ENCODE measurements around the gene WASHC2C.
"Not testable (repeated sequence)": the region's sequence is repeated elsewhere in the genome, so short reads cannot be mapped to it uniquely, and the experiment has no call there.

Gene WASHC2C

GRCh38 chr10:45726703-45727420 lies at the start of gene WASHC2C:
Gene WASHC2C, plus strand, starts transcription at chr10:45727266. Its CDS starts 52 bp downstream, at chr10:45727318.
- peak; percentile 95 to 97 (median 95) for DNase-seq (ENCODE audit: low read depth in 3 of 3, low spot score in 1 of 3)

GRCh38 chr10:45678467-45678866 lies 48.6 kb upstream of the WASHC2C start:
- not testable (repeated sequence) for DNase-seq (ENCODE audit: low read depth in 3 of 3, low spot score in 1 of 3)

- DNase-seq (ENCODE audit: low read depth in 3 of 3, low spot score in 1 of 3): not testable (repeated sequence)
These were observed 16.8 kb upstream of the WASHC2C start for GRCh38 chr10:45710200-45710796.

- DNase-seq (ENCODE audit: low read depth in 3 of 3, low spot score in 1 of 3): not testable (repeated sequence)
These were observed 15.8 kb upstream of the WASHC2C start for GRCh38 chr10:45711223-45711622.

- not testable (repeated sequence) for DNase-seq (ENCODE audit: low read depth in 3 of 3, low spot score in 1 of 3)
These were observed 10.0 kb upstream of the WASHC2C start for GRCh38 chr10:45717053-45717452.

GRCh38 chr10:45717642-45718041 lies 9.4 kb upstream of the WASHC2C start:
- not testable (repeated sequence) for DNase-seq (ENCODE audit: low read depth in 3 of 3, low spot score in 1 of 3)

- not testable (repeated sequence) for DNase-seq (ENCODE audit: low read depth in 3 of 3, low spot score in 1 of 3)
These were observed 5.6 kb upstream of the WASHC2C start for GRCh38 chr10:45721503-45721902.

- not testable (repeated sequence) for DNase-seq (ENCODE audit: low read depth in 3 of 3, low spot score in 1 of 3)
These were observed 3.2 kb upstream of the WASHC2C start for GRCh38 chr10:45723851-45724250.

GRCh38 chr10:45727421-45727965 lies 427 bp downstream of the WASHC2C start:
- DNase-seq (ENCODE audit: low read depth in 3 of 3, low spot score in 1 of 3): not testable (repeated sequence)

- DNase-seq (ENCODE audit: low read depth in 3 of 3, low spot score in 1 of 3): not testable (repeated sequence)
These were observed 7.4 kb downstream of the WASHC2C start for GRCh38 chr10:45734449-45734848.

GRCh38 chr10:45734867-45735266 lies 7.8 kb downstream of the WASHC2C start:
- not testable (repeated sequence) for DNase-seq (ENCODE audit: low read depth in 3 of 3, low spot score in 1 of 3)

- not testable (repeated sequence) for DNase-seq (ENCODE audit: low read depth in 3 of 3, low spot score in 1 of 3)
These were observed 14.5 kb downstream of the WASHC2C start for GRCh38 chr10:45741559-45741958.

GRCh38 chr10:45742014-45742413 lies 14.9 kb downstream of the WASHC2C start:
- DNase-seq (ENCODE audit: low read depth in 3 of 3, low spot score in 1 of 3): not testable (repeated sequence)

GRCh38 chr10:45751141-45751540 lies 24.1 kb downstream of the WASHC2C start:
- not testable (repeated sequence) for DNase-seq (ENCODE audit: low read depth in 3 of 3, low spot score in 1 of 3)

- DNase-seq (ENCODE audit: low read depth in 3 of 3, low spot score in 1 of 3): not testable (repeated sequence)
These were observed 25.1 kb downstream of the WASHC2C start for GRCh38 chr10:45752210-45752609.

- DNase-seq (ENCODE audit: low read depth in 3 of 3, low spot score in 1 of 3): not testable (repeated sequence)
These were observed 27.0 kb downstream of the WASHC2C start for GRCh38 chr10:45753979-45754495.

- not testable (repeated sequence) for DNase-seq (ENCODE audit: low read depth in 3 of 3, low spot score in 1 of 3)
These were observed 28.0 kb downstream of the WASHC2C start for GRCh38 chr10:45755083-45755482.

GRCh38 chr10:45756065-45756464 lies 29.0 kb downstream of the WASHC2C start:
- not testable (repeated sequence) for DNase-seq (ENCODE audit: low read depth in 3 of 3, low spot score in 1 of 3)

- not testable (repeated sequence) for DNase-seq (ENCODE audit: low read depth in 3 of 3, low spot score in 1 of 3)
These were observed 30.8 kb downstream of the WASHC2C start for GRCh38 chr10:45757661-45758396.

GRCh38 chr10:45761622-45762021 lies 34.6 kb downstream of the WASHC2C start:
- not testable (repeated sequence) for DNase-seq (ENCODE audit: low read depth in 3 of 3, low spot score in 1 of 3)

GRCh38 chr10:45763037-45763436 lies 36.0 kb downstream of the WASHC2C start:
- DNase-seq (ENCODE audit: low read depth in 3 of 3, low spot score in 1 of 3): not testable (repeated sequence)

All from stimulated activated CD4-positive, alpha-beta T cell treated with anti-CD3 and anti-CD28 coated beads, TNF-alpha, amount 100 ng/mL, for 1 hour (primary cell).